ENCODE data around the gene CACNA1E.

Gene CACNA1E

GRCh38 chr1:181746224-181746623, 262.9 kb downstream of the CACNA1E start:
- DNase-seq (ENCODE audit: insufficient read length, low spot score) (no peak), FAIRE-seq (no peak)
- TF ChIP-seq CTCF (IDR thresholded peaks at IDR 0.05; ENCODE audit: insufficient read depth, missing control alignments) = no peak

DNA sequence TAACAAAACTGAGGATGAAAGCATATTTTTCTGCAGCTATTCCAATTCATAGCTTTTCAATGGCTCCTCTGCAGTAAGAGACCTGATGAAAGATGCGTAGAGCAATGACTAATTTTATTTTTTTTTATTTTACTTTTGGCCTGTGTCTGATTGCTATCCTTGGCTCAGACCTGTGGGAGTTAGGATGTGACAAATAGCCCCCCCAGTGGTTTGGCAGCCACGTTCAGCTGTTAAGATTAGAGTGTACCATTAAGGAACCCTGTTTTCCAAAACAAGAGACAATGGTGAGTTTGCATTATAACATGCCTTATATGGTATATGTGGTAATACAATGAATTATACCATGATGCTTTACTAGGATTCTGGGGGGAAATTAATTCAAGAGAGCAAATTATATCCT, 264.7 kb downstream of the CACNA1E start:
- TF ChIP-seq CTCF (IDR thresholded peaks at IDR 0.05; ENCODE audit: insufficient read depth, missing control alignments) = no peak
- no peak for FAIRE-seq
- DNase-seq (ENCODE audit: insufficient read length, low spot score) = no peak

DNA sequence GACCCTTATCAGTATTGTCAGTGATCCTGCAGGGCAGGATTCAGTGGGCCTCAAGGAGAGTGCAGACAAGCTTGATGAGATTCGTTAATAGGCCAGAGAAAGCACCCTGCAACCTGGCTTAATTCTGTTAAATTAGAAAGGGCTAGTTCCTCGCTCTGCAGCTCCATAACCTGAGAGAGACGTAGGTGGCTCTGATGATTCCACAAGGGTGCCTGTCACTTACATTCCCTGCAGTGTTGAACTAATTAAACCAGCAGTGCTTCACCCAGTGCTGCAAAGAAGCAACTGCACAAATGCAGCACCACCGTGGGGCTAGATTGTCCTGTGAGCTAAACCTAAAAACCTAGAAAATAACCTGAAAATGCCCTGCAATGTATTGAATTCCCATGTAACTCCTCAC, 270.8 kb downstream of the CACNA1E start:
- DNase-seq (ENCODE audit: insufficient read length, low spot score) (no peak), FAIRE-seq (no peak)
- TF ChIP-seq CTCF (IDR thresholded peaks at IDR 0.05; ENCODE audit: insufficient read depth, missing control alignments) = no peak

GRCh38 chr1:181759481-181759880, 276.2 kb downstream of the CACNA1E start:
- TF ChIP-seq CTCF (IDR thresholded peaks at IDR 0.05; ENCODE audit: insufficient read depth, missing control alignments) = no peak
- FAIRE-seq (peak; percentile 29), DNase-seq (ENCODE audit: insufficient read length, low spot score) (no peak)

DNA sequence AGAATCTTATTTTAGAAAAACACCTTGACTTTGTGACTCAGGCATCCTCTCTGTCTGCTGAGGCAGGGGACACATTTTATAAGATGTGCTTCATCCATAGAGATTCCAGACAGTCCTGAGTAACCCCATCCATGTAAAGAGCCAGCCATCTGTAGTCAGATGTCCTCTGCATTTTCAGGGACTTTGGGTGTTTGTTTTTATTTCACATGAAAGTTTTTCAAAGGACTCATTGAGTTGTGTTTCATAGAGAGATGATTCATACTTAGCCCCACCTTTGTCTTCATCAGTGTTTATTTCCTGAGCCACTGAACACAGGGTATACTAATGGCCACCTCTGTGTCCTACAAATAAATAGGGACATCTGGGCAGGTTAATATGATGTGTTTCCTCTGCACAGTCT, 280.4 kb downstream of the CACNA1E start:
- TF ChIP-seq CTCF (IDR thresholded peaks at IDR 0.05; ENCODE audit: insufficient read depth, missing control alignments) = no peak
- DNase-seq (ENCODE audit: insufficient read length, low spot score) = no peak
- FAIRE-seq = peak; percentile 29

- no peak for FAIRE-seq
- TF ChIP-seq CTCF (IDR thresholded peaks at IDR 0.05; ENCODE audit: insufficient read depth, missing control alignments) = no peak
- no peak for DNase-seq (ENCODE audit: insufficient read length, low spot score)
Observed at GRCh38 chr1:181765451-181766026, 282.2 kb downstream of the CACNA1E start.

DNA sequence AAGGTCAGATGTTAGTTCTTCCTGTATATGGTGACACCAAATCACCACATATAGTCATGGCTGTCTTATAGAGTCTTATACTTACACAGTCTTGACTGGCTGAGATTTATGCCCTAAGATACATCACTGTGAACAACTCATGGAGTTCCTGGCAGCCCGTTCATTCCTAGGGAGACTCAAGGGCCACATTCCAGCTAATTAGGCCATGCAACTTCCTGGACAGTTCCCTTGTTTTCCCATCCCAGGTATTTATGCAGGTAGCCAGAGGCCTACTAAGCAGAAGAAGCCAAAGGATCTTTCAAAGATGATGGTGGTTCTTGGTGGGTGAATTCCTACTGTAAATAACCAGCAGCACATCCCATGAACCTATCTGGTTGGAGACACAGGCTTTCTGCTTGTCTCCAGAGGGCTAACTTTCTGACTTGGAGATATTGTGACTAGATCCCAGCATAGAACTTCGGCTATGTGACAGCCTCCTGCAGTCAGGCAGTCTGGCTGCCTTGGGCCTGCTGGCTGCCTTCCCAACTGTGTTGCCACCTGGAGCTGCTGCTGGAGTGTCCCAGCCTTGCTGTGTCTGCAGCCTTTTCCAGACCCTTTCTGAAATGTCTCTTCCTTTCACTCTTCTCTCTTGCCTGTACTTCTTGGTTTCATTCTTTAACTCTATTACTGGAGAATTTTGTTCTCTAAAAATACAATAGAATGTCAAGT, 283.8 kb downstream of the CACNA1E start:
- FAIRE-seq (no peak), DNase-seq (ENCODE audit: insufficient read length, low spot score) (no peak)
- no peak for TF ChIP-seq CTCF (IDR thresholded peaks at IDR 0.05; ENCODE audit: insufficient read depth, missing control alignments)
